ENCODE measurements around the gene FLT1. TPM values are rescaled to one million over a fixed set of nuclear protein-coding genes. Genes with fewer than 3 reads are reported as not detected.

FLT1 gene
- total RNA-seq, 4 donors from 2014 or later = 19.3 to 48.6 (median 24.4) TPM

GRCh38 chr13:28493740-28494503 lies 1.0 kb downstream of the FLT1 start:
- Histone ChIP-seq H3K36me3 (no peaks in the 10 kb centered on the region), H3K4me1 (peaks cover 0 to 26% (median 14%) of the 10 kb centered on the region in 4 donors), H3K27me3 (peaks cover 0 to 61% of the 10 kb centered on the region in 2 donors), H3K27ac (peak overlapping the region in 1 of 4 donors; percentile 75), H3K4me3 (peak overlapping the region; percentile 23 to 63 (median 34)), H3K9me3 (no peaks in the 10 kb centered on the region)
- no peak for DNase-seq (ENCODE audit: low spot score in 2 of 2)
- 2% methylated on average over 21 of the region's 60 CpGs for WGBS, 2 donors
- TF ChIP-seq POLR2A (IDR thresholded peaks at IDR 0.05) = no peak
- no peak for TF ChIP-seq EP300 (IDR thresholded peaks at IDR 0.05)
- no peak for TF ChIP-seq CTCF (IDR thresholded peaks at IDR 0.05)

GRCh38 chr13:28492569-28493367 lies 2.2 kb downstream of the FLT1 start:
- DNase-seq (ENCODE audit: low spot score in 2 of 2) = no peak
- peak overlapping the region in 2 of 4 donors; percentile 23 to 63 for H3K4me3 ChIP-seq
- peaks cover 0 to 26% (median 14%) of the 10 kb centered on the region in 4 donors for H3K4me1 ChIP-seq
- H3K27ac ChIP-seq = no peak overlapping the region
- no peaks in the 10 kb centered on the region for H3K36me3 ChIP-seq
- 42 to 45% methylated on average over 10 of the region's 10 CpGs for WGBS, 2 donors
- TF ChIP-seq EP300 (IDR thresholded peaks at IDR 0.05) = no peak
- TF ChIP-seq CTCF (IDR thresholded peaks at IDR 0.05) = no peak
- no peak for TF ChIP-seq POLR2A (IDR thresholded peaks at IDR 0.05)
- H3K27me3 ChIP-seq = peaks cover 0 to 67% of the 10 kb centered on the region in 2 donors
- H3K9me3 ChIP-seq = no peaks in the 10 kb centered on the region

- DNase-seq (ENCODE audit: low spot score in 2 of 2) = no peak
- no peak overlapping the region for H3K4me3 ChIP-seq
- WGBS, 2 donors = 64% methylated on average over 6 of the region's 6 CpGs
- TF ChIP-seq EP300 (IDR thresholded peaks at IDR 0.05) (no peak), CTCF (IDR thresholded peaks at IDR 0.05) (no peak), POLR2A (IDR thresholded peaks at IDR 0.05) (no peak)
- no peaks in the 10 kb centered on the region for H3K36me3 ChIP-seq
- H3K27ac ChIP-seq = no peak overlapping the region
- H3K27me3 ChIP-seq = peaks cover 0 to 58% of the 10 kb centered on the region in 2 donors
- peaks cover 0 to 18% (median 10%) of the 10 kb centered on the region in 4 donors for H3K4me1 ChIP-seq
- no peaks in the 10 kb centered on the region for H3K9me3 ChIP-seq
These were observed 4.9 kb downstream of the FLT1 start for GRCh38 chr13:28490061-28490460.

- H3K27me3 ChIP-seq = peaks cover 0 to 55% of the 10 kb centered on the region in 2 donors
- H3K4me1 ChIP-seq = peaks cover 0 to 13% (median 7%) of the 10 kb centered on the region in 4 donors
- WGBS, 2 donors = 58 to 75% methylated on average over 5 of the region's 5 CpGs
- H3K36me3 ChIP-seq = no peaks in the 10 kb centered on the region
- H3K27ac ChIP-seq = no peak overlapping the region
- H3K9me3 ChIP-seq = no peaks in the 10 kb centered on the region
- TF ChIP-seq POLR2A (IDR thresholded peaks at IDR 0.05) = no peak
- no peak for DNase-seq (ENCODE audit: low spot score in 2 of 2)
- no peak overlapping the region for H3K4me3 ChIP-seq
These were observed 5.4 kb downstream of the FLT1 start for GRCh38 chr13:28489524-28489931.

- 73 to 76% methylated on average over 9 of the region's 9 CpGs for WGBS, 2 donors
- peaks cover 0 to 3% (median 0%) of the 10 kb centered on the region in 4 donors for H3K4me1 ChIP-seq
These were observed 6.4 kb downstream of the FLT1 start for GRCh38 chr13:28488376-28489005.

More at GRCh38 chr13:28488376-28489005, 6.4 kb downstream of the FLT1 start:
- no peaks in the 10 kb centered on the region for H3K9me3 ChIP-seq
- peaks cover 0 to 45% of the 10 kb centered on the region in 2 donors for H3K27me3 ChIP-seq
- H3K36me3 ChIP-seq = no peaks in the 10 kb centered on the region
- no peak overlapping the region for H3K4me3 ChIP-seq
- DNase-seq (ENCODE audit: low spot score in 2 of 2) = no peak
- no peak overlapping the region for H3K27ac ChIP-seq
- TF ChIP-seq EP300 (IDR thresholded peaks at IDR 0.05) (no peak), POLR2A (IDR thresholded peaks at IDR 0.05) (no peak), CTCF (IDR thresholded peaks at IDR 0.05) (no peak)
